ENCODE measurements around the gene TTI1. TPM values are rescaled to one million over a fixed set of nuclear protein-coding genes. Genes with fewer than 3 reads are reported as not detected.

Gene TTI1
- total and polyA plus RNA-seq, 7 donors = 11.4 to 29.7 (median 15.4) TPM

- TF ChIP-seq, protein P1, sequence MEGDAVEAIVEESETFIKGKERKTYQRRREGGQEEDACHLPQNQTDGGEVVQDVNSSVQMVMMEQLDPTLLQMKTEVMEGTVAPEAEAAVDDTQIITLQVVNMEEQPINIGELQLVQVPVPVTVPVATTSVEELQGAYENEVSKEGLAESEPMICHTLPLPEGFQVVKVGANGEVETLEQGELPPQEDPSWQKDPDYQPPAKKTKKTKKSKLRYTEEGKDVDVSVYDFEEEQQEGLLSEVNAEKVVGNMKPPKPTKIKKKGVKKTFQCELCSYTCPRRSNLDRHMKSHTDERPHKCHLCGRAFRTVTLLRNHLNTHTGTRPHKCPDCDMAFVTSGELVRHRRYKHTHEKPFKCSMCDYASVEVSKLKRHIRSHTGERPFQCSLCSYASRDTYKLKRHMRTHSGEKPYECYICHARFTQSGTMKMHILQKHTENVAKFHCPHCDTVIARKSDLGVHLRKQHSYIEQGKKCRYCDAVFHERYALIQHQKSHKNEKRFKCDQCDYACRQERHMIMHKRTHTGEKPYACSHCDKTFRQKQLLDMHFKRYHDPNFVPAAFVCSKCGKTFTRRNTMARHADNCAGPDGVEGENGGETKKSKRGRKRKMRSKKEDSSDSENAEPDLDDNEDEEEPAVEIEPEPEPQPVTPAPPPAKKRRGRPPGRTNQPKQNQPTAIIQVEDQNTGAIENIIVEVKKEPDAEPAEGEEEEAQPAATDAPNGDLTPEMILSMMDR (IDR thresholded peaks at IDR 0.05) = no peak
- Histone ChIP-seq H3K4me1 (peaks cover 24% of the 10 kb centered on the region), H3K27me3 (ENCODE audit: insufficient read depth in 3 of 3, low read length in 2 of 3) (no peaks in the 10 kb centered on the region), H3K36me3 (ENCODE audit: insufficient read depth in 1 of 2, low read depth in 1 of 2) (no peaks in the 10 kb centered on the region), H3K4me3 (no peak overlapping the region), H3K27ac (no peak overlapping the region), H3K9me3 (no peaks in the 10 kb centered on the region)
- ATAC-seq (no peak), DNase-seq (no peak)
- 89 to 97% (median 92%) methylated on average over 3 of the region's 3 CpGs for WGBS, 3 donors
- intact Hi-C loops (cut with DNase I) = no loop called here
These were observed 3.8 kb downstream of the TTI1 start for GRCh38 chr20:38029453-38029852.

DNA sequence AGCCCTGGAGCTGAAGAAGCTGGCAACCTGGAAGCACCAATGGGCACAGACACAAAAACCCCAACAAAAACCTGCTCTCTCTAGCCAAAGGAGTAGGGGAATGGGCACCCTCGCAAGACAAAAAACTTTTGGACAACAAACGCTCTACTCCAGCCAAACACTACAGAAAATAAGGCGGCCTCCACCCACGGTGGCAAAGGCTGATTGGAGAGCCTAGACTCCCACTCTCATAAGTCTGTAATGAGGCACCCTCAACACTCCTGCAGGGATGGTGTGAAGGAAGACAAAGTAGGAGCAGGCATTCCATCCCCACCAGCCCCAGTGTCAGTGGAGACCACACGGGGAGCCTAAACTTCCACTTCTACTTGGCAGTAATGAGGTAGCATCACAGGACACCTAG lies 8.8 kb downstream of the TTI1 start:
- Histone ChIP-seq H3K4me3 (no peak overlapping the region), H3K36me3 (ENCODE audit: insufficient read depth in 1 of 2, low read depth in 1 of 2) (no peaks in the 10 kb centered on the region), H3K27me3 (ENCODE audit: insufficient read depth in 3 of 3, low read length in 2 of 3) (no peaks in the 10 kb centered on the region), H3K4me1 (peaks cover 36% of the 10 kb centered on the region), H3K27ac (no peak overlapping the region), H3K9me3 (no peaks in the 10 kb centered on the region)
- ATAC-seq (no peak), DNase-seq (no peak)
- WGBS, 3 donors = 55 to 75% (median 58%) methylated on average over 5 of the region's 5 CpGs
- TF ChIP-seq, protein P1 (IDR thresholded peaks at IDR 0.05) = no peak
- intact Hi-C loops (cut with DNase I) = no loop called here

DNA sequence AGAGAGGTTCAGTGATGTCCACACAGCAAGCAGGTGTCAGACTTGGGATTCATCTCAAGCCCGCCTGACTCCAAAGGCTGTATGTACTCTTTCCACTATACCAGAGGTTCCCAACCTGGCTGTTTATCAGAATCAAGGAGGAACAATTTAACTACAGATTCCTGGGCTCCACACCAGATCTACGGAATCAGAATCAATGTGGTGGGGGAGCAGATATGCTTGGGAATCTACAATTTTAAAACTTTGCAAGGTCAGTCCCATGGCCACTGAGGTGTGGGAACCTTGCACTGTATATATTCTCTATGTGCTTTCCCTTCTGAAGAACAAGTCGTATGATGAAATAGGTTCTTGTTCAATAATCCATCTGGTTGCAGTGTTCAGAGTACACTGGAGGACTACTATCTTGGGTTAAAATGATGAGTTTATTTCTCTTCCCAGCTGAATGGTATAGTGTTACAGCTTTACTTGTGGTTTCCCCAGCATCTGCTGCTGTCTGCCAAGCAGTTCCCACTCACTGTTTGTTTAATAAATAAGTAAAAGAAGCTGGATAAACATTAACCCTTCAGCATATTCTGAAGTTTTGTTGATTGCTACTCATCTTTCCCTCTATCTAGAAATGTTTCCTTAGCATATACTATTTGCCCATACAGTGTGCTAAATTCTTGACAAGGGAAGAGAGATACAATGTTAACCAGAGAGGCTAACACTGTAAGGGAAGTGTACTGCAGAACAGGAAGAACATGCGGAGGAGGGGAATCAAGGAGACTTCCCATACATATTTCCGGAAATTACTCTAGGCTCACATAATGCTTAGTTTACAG lies 9.9 kb downstream of the TTI1 start:
- peak in 2 of 4 donors; percentile 19 for ATAC-seq
- DNase-seq = no peak
- Histone ChIP-seq H3K4me1 (peaks cover 36% of the 10 kb centered on the region), H3K4me3 (no peak overlapping the region), H3K27ac (peak overlapping the region; percentile 5), H3K36me3 (ENCODE audit: insufficient read depth in 1 of 2, low read depth in 1 of 2) (peaks cover 0 to 5% of the 10 kb centered on the region in 2 donors), H3K27me3 (ENCODE audit: insufficient read depth in 3 of 3, low read length in 2 of 3) (no peaks in the 10 kb centered on the region), H3K9me3 (no peaks in the 10 kb centered on the region)
- intact Hi-C loops (cut with DNase I) = no loop called here
- 65 to 71% (median 66%) methylated on average over 5 of the region's 5 CpGs for WGBS, 3 donors
- TF ChIP-seq, protein P1 (IDR thresholded peaks at IDR 0.05) = no peak

DNA sequence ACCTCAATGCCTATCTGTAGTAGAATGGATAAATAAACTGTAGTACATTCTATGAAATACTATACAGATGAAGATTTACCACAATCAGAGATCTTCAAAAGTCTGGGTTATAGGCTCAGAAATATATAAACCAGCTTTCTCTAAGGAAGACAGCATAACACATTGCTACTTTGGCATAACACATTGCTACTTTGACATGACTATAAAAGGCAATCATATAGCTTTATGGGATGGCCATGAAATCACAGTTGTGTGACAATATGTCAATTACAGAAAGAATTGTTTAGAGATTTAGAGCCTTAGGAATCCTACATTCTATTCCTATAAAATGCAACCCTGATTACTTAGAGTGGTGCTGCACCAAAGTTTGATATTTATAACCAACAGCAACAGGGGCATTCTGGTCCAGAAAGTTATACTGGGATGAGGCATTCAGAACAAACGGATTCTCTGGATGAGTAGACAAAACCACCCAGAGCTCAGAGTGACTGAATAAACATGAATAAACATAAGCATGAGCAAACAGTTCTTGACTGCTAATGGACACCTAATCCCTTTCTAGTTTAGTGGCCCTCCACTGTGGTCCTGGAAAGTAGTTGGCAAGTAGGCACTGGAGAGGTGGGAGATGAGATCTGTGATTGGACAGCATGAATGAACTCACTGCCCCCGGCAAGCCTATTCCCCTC lies 12.0 kb downstream of the TTI1 start:
- Histone ChIP-seq H3K4me3 (no peak overlapping the region), H3K27ac (peak overlapping the region; percentile 15), H3K4me1 (peaks cover 36% of the 10 kb centered on the region), H3K9me3 (no peaks in the 10 kb centered on the region), H3K27me3 (ENCODE audit: insufficient read depth in 3 of 3, low read length in 2 of 3) (no peaks in the 10 kb centered on the region), H3K36me3 (ENCODE audit: insufficient read depth in 1 of 2, low read depth in 1 of 2) (peaks cover 5 to 19% of the 10 kb centered on the region in 2 donors)
- intact Hi-C loops (cut with DNase I) = no loop called here
- TF ChIP-seq, protein P1 (IDR thresholded peaks at IDR 0.05) = no peak
- ATAC-seq (peak in 3 of 4 donors; percentile 30 to 82 (median 62)), DNase-seq (no peak)
- 58 to 78% (median 60%) methylated on average over 2 of the region's 2 CpGs for WGBS, 3 donors
